ENCODE data around the gene ZNF81.
A peak's percentile ranks its signal among the peaks of the same experiment; 100 is the strongest.

The ZNF81 gene

GRCh38 chrX:47807548-47807947 is 29.2 kb upstream of the ZNF81 start:
- Histone ChIP-seq H3K9ac (ENCODE audit: insufficient read length, low read depth) (no peak overlapping the region), H3K27me3 (ENCODE audit: insufficient read depth, insufficient read length) (no peaks in the 10 kb centered on the region), H3K36me3 (ENCODE audit: insufficient read depth, insufficient read length, low read length) (no peaks in the 10 kb centered on the region), H3K4me1 (ENCODE audit: insufficient read depth, insufficient read length) (no peaks in the 10 kb centered on the region), H3K9me3 (ENCODE audit: insufficient read depth, low read length) (no peaks in the 10 kb centered on the region), H3K4me3 (ENCODE audit: insufficient read length, low read depth) (no peak overlapping the region)
- TF ChIP-seq SUZ12 (IDR thresholded peaks at IDR 0.05; ENCODE audit: extremely low read depth, insufficient read depth, insufficient read length), result no peak
- no peak for TF ChIP-seq ZNF274 (IDR thresholded peaks at IDR 0.05; ENCODE audit: low read depth, low read length)
- no peak for TF ChIP-seq YY1 (IDR thresholded peaks at IDR 0.05; ENCODE audit: insufficient read depth, insufficient read length)
- DNase-seq (ENCODE audit: low read depth, low spot score), result no peak

DNA sequence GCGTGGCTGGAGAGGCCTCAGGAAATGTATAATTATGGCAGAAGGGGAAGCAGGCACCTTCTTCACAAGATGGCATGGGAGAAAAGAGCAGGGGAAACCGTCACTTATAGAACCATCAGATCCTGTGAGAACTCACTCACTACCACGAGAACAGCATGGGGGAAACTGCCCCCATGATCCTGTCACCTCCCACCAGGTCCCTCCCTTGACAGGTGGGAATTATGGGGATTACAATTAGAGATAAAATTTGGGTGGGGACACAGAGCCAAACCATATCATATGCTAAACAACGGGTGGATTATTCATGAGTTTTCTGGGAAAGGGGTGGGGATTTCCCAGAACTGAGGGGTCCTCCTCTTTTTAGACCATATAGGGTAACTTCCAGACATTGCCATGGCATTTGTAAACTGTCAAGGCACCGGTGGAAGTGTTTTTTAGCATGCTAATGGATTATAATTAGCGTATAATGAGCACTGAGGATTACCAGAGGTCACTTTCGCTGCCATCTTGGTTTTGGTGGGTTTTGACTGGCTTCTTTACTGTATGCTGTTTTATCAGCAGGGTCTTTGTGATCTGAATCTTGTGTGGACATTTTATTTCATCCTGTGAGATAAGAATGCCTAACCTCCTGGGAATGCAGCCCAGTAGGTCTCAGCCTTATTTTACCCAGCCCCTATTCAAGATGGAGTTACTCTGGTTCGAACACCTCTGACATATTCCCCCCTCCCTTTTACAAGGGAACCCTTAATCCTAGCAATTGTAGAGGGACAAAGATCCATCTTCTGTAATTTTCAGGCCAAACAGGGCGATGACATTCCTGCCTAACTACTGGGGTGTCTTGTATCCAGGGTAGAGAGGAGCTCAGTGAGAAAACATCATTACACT is 27.6 kb upstream of the ZNF81 start:
- Histone ChIP-seq H3K4me1 (ENCODE audit: insufficient read depth, insufficient read length) (no peaks in the 10 kb centered on the region), H3K36me3 (ENCODE audit: insufficient read depth, insufficient read length, low read length) (no peaks in the 10 kb centered on the region), H3K9ac (ENCODE audit: insufficient read length, low read depth) (no peak overlapping the region), H3K27me3 (ENCODE audit: insufficient read depth, insufficient read length) (no peaks in the 10 kb centered on the region), H3K9me3 (ENCODE audit: insufficient read depth, low read length) (no peaks in the 10 kb centered on the region), H3K4me3 (ENCODE audit: insufficient read length, low read depth) (no peak overlapping the region)
- TF ChIP-seq ZNF274 (IDR thresholded peaks at IDR 0.05; ENCODE audit: low read depth, low read length) (no peak), YY1 (IDR thresholded peaks at IDR 0.05; ENCODE audit: insufficient read depth, insufficient read length) (no peak), SUZ12 (IDR thresholded peaks at IDR 0.05; ENCODE audit: extremely low read depth, insufficient read depth, insufficient read length) (no peak)
- DNase-seq (ENCODE audit: low read depth, low spot score), result no peak

DNA sequence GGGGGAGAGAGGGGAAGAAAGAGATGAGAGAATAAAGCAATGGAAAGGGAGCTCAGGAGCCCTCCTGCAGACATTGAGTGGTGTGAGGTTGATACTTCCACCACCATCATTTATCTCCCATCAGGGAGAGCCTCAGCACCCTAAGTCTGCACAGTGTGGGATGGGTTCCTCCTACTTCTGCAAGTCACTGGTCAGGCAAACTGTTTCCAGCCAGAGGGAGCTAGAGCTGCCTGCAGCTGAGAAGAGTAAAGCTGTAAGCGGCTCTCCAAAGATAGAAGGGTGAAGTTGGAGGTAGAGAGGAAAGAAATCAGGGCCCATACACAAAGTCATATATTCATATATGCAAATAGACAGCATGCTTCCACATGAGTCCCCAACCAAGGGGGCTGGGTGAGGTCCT is 21.9 kb upstream of the ZNF81 start:
- DNase-seq (ENCODE audit: low read depth, low spot score), result peak; percentile 35

GRCh38 chrX:47815901-47816845 is 20.5 kb upstream of the ZNF81 start:
- TF ChIP-seq YY1 (IDR thresholded peaks at IDR 0.05; ENCODE audit: insufficient read depth, insufficient read length), result no peak
- no peak for TF ChIP-seq ZNF274 (IDR thresholded peaks at IDR 0.05; ENCODE audit: low read depth, low read length)
- no peak for TF ChIP-seq SUZ12 (IDR thresholded peaks at IDR 0.05; ENCODE audit: extremely low read depth, insufficient read depth, insufficient read length)
- Histone ChIP-seq H3K4me3 (ENCODE audit: insufficient read length, low read depth) (no peak overlapping the region), H3K36me3 (ENCODE audit: insufficient read depth, insufficient read length, low read length) (no peaks in the 10 kb centered on the region), H3K27me3 (ENCODE audit: insufficient read depth, insufficient read length) (no peaks in the 10 kb centered on the region), H3K9me3 (ENCODE audit: insufficient read depth, low read length) (peaks cover 33% of the 10 kb centered on the region), H3K9ac (ENCODE audit: insufficient read length, low read depth) (peak overlapping the region; percentile 32), H3K4me1 (ENCODE audit: insufficient read depth, insufficient read length) (no peaks in the 10 kb centered on the region)
- DNase-seq (ENCODE audit: low read depth, low spot score), result peak; percentile 68

More for the DNA sequence above, 21.9 kb upstream of the ZNF81 start:
- no peaks in the 10 kb centered on the region for H3K36me3 ChIP-seq (ENCODE audit: insufficient read depth, insufficient read length, low read length)
- no peak overlapping the region for H3K9ac ChIP-seq (ENCODE audit: insufficient read length, low read depth)
- H3K4me1 ChIP-seq (ENCODE audit: insufficient read depth, insufficient read length), result no peaks in the 10 kb centered on the region
- no peak overlapping the region for H3K4me3 ChIP-seq (ENCODE audit: insufficient read length, low read depth)
- H3K9me3 ChIP-seq (ENCODE audit: insufficient read depth, low read length), result peaks cover 27% of the 10 kb centered on the region
- no peak for TF ChIP-seq ZNF274 (IDR thresholded peaks at IDR 0.05; ENCODE audit: low read depth, low read length)
- TF ChIP-seq SUZ12 (IDR thresholded peaks at IDR 0.05; ENCODE audit: extremely low read depth, insufficient read depth, insufficient read length), result no peak
- no peak for TF ChIP-seq YY1 (IDR thresholded peaks at IDR 0.05; ENCODE audit: insufficient read depth, insufficient read length)
- no peaks in the 10 kb centered on the region for H3K27me3 ChIP-seq (ENCODE audit: insufficient read depth, insufficient read length)

GRCh38 chrX:47817421-47817820 is 19.3 kb upstream of the ZNF81 start:
- Histone ChIP-seq H3K9ac (ENCODE audit: insufficient read length, low read depth) (no peak overlapping the region), H3K9me3 (ENCODE audit: insufficient read depth, low read length) (peaks cover 33% of the 10 kb centered on the region)
- DNase-seq (ENCODE audit: low read depth, low spot score), result no peak

GRCh38 chrX:47817897-47818296 is 18.8 kb upstream of the ZNF81 start:
- H3K4me1 ChIP-seq (ENCODE audit: insufficient read depth, insufficient read length), result no peaks in the 10 kb centered on the region
- H3K9me3 ChIP-seq (ENCODE audit: insufficient read depth, low read length), result peaks cover 33% of the 10 kb centered on the region
- no peak overlapping the region for H3K9ac ChIP-seq (ENCODE audit: insufficient read length, low read depth)
- H3K4me3 ChIP-seq (ENCODE audit: insufficient read length, low read depth), result no peak overlapping the region
- no peak for TF ChIP-seq YY1 (IDR thresholded peaks at IDR 0.05; ENCODE audit: insufficient read depth, insufficient read length)
- no peak for TF ChIP-seq SUZ12 (IDR thresholded peaks at IDR 0.05; ENCODE audit: extremely low read depth, insufficient read depth, insufficient read length)
- no peak for TF ChIP-seq ZNF274 (IDR thresholded peaks at IDR 0.05; ENCODE audit: low read depth, low read length)
- H3K27me3 ChIP-seq (ENCODE audit: insufficient read depth, insufficient read length), result no peaks in the 10 kb centered on the region
- H3K36me3 ChIP-seq (ENCODE audit: insufficient read depth, insufficient read length, low read length), result no peaks in the 10 kb centered on the region
- no peak for DNase-seq (ENCODE audit: low read depth, low spot score)

More at GRCh38 chrX:47817421-47817820, 19.3 kb upstream of the ZNF81 start:
- TF ChIP-seq ZNF274 (IDR thresholded peaks at IDR 0.05; ENCODE audit: low read depth, low read length) (no peak), SUZ12 (IDR thresholded peaks at IDR 0.05; ENCODE audit: extremely low read depth, insufficient read depth, insufficient read length) (no peak), YY1 (IDR thresholded peaks at IDR 0.05; ENCODE audit: insufficient read depth, insufficient read length) (no peak)
- Histone ChIP-seq H3K36me3 (ENCODE audit: insufficient read depth, insufficient read length, low read length) (no peaks in the 10 kb centered on the region), H3K27me3 (ENCODE audit: insufficient read depth, insufficient read length) (no peaks in the 10 kb centered on the region), H3K4me3 (ENCODE audit: insufficient read length, low read depth) (no peak overlapping the region), H3K4me1 (ENCODE audit: insufficient read depth, insufficient read length) (no peaks in the 10 kb centered on the region)
